ENCODE results near the gene NPRL2.

DNA sequence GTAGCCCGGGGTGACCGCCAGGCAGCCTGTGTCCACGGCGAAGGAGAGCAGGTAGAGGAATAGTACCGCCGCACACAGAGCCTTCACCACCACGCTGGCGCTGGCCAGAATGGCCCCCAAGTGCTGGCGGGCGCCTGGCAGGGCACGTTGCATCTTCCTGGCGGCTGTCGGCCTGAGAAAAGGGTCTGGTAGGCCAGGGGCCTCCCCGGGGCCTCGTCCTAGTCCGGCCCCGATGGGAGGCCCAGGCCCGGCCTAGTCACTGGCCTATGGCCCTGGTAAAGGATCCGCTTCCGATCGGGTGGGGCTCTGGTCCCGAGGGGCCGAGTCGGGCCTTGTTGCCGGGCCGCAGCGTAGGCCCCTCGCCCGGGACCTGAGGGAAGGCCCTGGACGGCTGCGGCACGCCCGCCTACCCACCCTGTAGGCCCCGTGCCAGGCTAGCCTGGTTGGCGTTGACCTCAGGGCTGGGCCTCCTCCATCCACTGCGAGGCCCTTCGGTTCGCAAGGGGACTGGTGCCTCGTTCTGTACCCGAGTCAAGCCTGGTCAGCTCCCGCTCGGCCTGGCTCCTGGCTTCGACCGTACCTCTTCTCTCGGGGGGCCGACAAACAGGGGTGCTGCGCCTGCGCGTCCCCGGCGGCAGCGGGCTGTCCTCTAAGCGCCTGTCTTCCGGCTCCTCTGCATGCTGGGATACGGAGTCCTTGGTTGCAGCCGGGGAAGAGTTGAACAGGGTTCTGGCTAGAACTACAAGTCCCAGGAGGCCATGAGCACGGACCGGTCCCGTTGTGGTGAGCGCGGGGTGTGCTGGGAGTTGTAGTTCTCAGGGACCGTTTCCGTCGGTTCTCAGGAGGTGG, 8.6 kb upstream of the NPRL2 start, which contains the start of gene TMEM115:
- TF ChIP-seq, protein P1, sequence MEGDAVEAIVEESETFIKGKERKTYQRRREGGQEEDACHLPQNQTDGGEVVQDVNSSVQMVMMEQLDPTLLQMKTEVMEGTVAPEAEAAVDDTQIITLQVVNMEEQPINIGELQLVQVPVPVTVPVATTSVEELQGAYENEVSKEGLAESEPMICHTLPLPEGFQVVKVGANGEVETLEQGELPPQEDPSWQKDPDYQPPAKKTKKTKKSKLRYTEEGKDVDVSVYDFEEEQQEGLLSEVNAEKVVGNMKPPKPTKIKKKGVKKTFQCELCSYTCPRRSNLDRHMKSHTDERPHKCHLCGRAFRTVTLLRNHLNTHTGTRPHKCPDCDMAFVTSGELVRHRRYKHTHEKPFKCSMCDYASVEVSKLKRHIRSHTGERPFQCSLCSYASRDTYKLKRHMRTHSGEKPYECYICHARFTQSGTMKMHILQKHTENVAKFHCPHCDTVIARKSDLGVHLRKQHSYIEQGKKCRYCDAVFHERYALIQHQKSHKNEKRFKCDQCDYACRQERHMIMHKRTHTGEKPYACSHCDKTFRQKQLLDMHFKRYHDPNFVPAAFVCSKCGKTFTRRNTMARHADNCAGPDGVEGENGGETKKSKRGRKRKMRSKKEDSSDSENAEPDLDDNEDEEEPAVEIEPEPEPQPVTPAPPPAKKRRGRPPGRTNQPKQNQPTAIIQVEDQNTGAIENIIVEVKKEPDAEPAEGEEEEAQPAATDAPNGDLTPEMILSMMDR (IDR thresholded peaks at IDR 0.05; ENCODE audit: extremely low read depth in 1 of 2, insufficient read depth in 1 of 2, low read depth in 1 of 2, low read length in 2 of 2) = no peak
- TF ChIP-seq EZH2 (IDR thresholded peaks at IDR 0.05; ENCODE audit: borderline replicate concordance, low read depth, low read length, severe bottlenecking) (no peak), POLR2AphosphoS5 (IDR thresholded peaks at IDR 0.05; ENCODE audit: insufficient read depth, low read depth, low read length) (peak; percentile 73), JUN (IDR thresholded peaks at IDR 0.05; ENCODE audit: borderline replicate concordance, insufficient read depth, insufficient read length, low read depth) (no peak), POLR2A (IDR thresholded peaks at IDR 0.05; ENCODE audit: low read depth, low read length) (peak; percentile 85), MYC (IDR thresholded peaks at IDR 0.05; ENCODE audit: low read depth, low read length) (no peak)
- TF ChIP-seq, protein P2, sequence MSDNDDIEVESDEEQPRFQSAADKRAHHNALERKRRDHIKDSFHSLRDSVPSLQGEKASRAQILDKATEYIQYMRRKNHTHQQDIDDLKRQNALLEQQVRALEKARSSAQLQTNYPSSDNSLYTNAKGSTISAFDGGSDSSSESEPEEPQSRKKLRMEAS (IDR thresholded peaks at IDR 0.05; ENCODE audit: insufficient read depth, insufficient read length) = no peak
